Stimulated activated CD4-positive, alpha-beta T cell treated with anti-CD3 and anti-CD28 coated beads, Interleukin-15, amount 100 ng/mL, for 24 hours (primary cell): ENCODE measurements around the gene PTPRM.

Source experiments
- DNase-seq: peaks from one replicate; pipeline ENCODE4 v3.0.0-alpha.2; 2020

Gene PTPRM

GRCh38 chr18:7568426-7568825, 1.3 kb downstream of the PTPRM start:
- DNase-seq, result peak; percentile 3

GRCh38 chr18:7571626-7572025, 4.5 kb downstream of the PTPRM start:
- no peak for DNase-seq

GRCh38 chr18:7572822-7573221, 5.7 kb downstream of the PTPRM start:
- no peak for DNase-seq

- no peak for DNase-seq
Measured at GRCh38 chr18:7575465-7576028, 8.4 kb downstream of the PTPRM start.

- no peak for DNase-seq
Measured at GRCh38 chr18:7576077-7576476, 9.0 kb downstream of the PTPRM start.

- DNase-seq, result no peak
Measured at GRCh38 chr18:7576685-7577084, 9.6 kb downstream of the PTPRM start.

GRCh38 chr18:7577706-7578105, 10.6 kb downstream of the PTPRM start:
- no peak for DNase-seq

- no peak for DNase-seq
Measured at GRCh38 chr18:7579176-7579917, 12.2 kb downstream of the PTPRM start.

- no peak for DNase-seq
Measured at GRCh38 chr18:7579918-7580542, 12.9 kb downstream of the PTPRM start.

- DNase-seq, result no peak
Measured at GRCh38 chr18:7584646-7585275, 17.6 kb downstream of the PTPRM start.

GRCh38 chr18:7585276-7585670, 18.2 kb downstream of the PTPRM start:
- no peak for DNase-seq

- no peak for DNase-seq
Measured at GRCh38 chr18:7586379-7586778, 19.3 kb downstream of the PTPRM start.

- no peak for DNase-seq
Measured at GRCh38 chr18:7590826-7591560, 23.9 kb downstream of the PTPRM start.

GRCh38 chr18:7592305-7593071, 25.4 kb downstream of the PTPRM start:
- no peak for DNase-seq

GRCh38 chr18:7593218-7593819, 26.2 kb downstream of the PTPRM start:
- DNase-seq, result no peak

GRCh38 chr18:7596147-7596546, 29.0 kb downstream of the PTPRM start:
- no peak for DNase-seq

- no peak for DNase-seq
Measured at GRCh38 chr18:7597500-7597899, 30.4 kb downstream of the PTPRM start.

- no peak for DNase-seq
Measured at GRCh38 chr18:7598167-7599047, 31.3 kb downstream of the PTPRM start.

GRCh38 chr18:7600036-7600435, 32.9 kb downstream of the PTPRM start:
- no peak for DNase-seq

GRCh38 chr18:7600528-7601245, 33.6 kb downstream of the PTPRM start:
- no peak for DNase-seq
